Activated T-cell treated with anti-CD3 and anti-CD28 coated beads, Interleukin-2, amount 50 U/mL, for 1 hour (primary cell): ENCODE data around the gene CHRND.
A peak's percentile ranks its signal among the peaks of the same experiment; 100 is the strongest.

Experiments used
- DNase-seq: peaks from one replicate; pipeline ENCODE4 v3.0.0-alpha.2; 2020

Gene CHRND

GRCh38 chr2:232504438-232504837 is 21.5 kb upstream of the CHRND start:
- DNase-seq = no peak

DNA sequence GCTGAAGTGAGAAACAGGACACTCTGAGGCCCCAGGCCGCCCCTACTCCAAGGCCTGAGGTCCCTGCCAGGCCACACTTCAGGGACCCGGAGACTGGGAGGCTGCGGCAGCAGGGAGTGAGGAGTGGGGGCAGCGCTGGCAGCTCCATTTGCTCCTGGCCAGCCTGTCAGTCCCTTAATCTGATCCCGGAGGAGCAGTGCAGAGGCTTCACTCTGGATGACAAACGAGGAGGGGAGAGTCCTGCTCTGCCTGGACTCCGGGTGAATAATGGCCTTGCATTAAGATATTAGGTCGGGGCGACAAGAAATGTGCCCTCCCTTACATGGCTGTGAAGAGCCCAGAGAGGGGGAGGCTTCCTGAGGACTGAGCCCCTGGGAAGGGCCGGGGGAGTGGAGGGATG is 20.1 kb upstream of the CHRND start:
- DNase-seq = no peak

GRCh38 chr2:232506709-232507108 is 19.3 kb upstream of the CHRND start:
- no peak for DNase-seq

DNA sequence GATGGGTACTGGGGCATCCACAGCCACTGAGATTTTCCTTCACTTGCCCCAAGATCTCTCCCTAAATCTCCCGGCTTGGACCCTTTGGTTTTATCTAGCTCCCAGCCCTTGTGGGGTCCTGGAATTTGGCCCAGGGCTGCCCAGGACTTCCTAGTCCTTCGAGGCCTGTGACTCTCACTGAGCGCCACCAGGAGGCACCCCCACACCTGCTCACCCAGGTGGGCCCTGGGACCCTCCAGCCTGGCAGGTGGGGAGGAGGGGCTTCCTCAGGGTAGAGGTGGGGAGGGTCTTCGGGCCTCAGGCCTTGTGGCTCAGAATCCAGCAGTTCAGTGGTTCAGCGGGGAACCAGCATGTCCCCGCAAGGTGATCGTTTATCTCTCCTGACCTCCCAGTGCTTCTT is 17.7 kb upstream of the CHRND start:
- no peak for DNase-seq

DNA sequence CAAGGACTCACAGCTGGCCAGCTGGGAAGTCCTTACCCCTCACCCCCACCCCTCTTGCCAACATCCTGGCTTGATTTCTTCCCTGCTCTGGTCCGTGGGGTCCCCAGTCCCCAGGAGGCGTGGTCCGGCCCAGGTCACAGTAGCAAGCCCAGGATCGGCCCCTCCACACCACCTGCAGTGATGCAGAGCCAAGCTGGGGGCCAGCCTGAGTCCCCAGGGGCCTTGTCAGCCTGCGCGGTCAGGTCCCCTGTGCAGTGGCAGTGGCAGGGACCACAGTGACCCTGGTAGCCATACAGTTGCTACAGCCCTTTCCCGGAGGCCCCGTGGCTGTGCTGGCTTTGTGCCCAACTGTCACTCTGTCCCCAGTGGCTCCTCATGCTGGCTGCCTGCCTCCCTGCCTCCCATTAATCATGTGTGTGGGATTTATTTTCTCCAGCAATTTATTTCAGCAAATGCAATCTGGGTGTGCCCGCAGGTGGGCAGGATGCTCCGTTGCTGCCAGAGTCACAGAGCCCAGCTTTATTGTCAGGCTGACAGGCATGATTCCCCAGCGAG is 14.5 kb upstream of the CHRND start:
- DNase-seq = no peak

- DNase-seq = no peak
Observed at GRCh38 chr2:232512602-232513001, 13.4 kb upstream of the CHRND start.

GRCh38 chr2:232513353-232513752 is 12.6 kb upstream of the CHRND start:
- no peak for DNase-seq

DNA sequence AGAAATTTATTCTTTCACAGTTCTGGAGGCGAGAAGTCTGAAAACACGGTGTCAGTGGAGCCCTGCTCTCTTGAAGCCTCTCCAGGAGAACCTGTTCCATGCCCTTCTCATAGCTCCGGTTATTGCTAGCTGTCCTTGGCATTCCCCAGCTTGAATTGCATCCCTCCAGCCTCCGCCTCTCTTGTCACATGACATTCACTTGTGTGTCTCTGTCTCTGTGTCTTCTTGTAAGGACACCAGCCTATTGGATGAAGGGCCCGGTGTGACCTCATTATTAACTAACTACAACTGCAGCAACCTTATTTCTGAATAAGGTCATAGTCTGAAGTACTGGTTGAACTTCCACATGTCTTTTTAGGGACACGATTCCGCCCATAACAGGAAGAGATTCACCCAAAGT is 10.3 kb upstream of the CHRND start:
- DNase-seq = no peak

DNA sequence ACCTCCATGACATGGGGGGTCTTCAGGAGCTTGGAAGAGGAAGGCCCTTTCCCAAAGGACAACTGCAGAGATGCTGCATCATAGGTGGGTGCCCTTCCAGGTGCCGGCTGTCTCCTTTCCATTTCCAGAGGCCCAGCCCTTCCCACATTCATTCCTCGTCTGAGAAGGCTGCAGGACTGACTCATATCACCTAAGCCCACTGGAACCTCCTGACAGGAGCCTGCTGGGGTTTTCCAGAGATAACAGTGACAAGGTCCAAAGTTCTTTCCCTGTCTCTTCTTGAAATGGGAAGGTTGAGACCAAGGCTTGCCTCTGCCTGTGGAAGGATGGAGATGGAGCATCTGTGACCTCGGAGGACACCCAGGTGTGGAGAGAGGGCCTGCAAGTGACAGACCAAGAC is 9.4 kb upstream of the CHRND start:
- no peak for DNase-seq

DNA sequence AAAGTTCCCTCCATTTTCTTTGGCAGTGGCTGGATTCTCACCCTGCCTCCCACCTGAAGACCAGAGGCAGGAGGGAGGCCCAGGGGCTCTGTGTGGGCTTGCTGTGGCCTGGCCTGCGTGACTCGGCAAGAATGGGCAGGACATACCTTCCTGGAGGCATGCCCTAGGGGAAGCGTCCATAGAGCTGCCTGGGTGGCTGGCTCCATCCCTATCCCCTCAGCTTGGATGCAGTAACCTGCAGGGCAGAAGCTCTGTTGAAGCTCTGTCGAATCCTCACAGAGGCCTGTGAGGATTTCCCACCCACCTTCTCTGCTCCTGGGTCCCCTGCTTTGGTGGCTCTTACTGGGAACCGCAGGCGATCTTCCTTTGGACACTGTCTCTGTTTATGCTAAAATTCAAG is 7.1 kb upstream of the CHRND start:
- no peak for DNase-seq

DNA sequence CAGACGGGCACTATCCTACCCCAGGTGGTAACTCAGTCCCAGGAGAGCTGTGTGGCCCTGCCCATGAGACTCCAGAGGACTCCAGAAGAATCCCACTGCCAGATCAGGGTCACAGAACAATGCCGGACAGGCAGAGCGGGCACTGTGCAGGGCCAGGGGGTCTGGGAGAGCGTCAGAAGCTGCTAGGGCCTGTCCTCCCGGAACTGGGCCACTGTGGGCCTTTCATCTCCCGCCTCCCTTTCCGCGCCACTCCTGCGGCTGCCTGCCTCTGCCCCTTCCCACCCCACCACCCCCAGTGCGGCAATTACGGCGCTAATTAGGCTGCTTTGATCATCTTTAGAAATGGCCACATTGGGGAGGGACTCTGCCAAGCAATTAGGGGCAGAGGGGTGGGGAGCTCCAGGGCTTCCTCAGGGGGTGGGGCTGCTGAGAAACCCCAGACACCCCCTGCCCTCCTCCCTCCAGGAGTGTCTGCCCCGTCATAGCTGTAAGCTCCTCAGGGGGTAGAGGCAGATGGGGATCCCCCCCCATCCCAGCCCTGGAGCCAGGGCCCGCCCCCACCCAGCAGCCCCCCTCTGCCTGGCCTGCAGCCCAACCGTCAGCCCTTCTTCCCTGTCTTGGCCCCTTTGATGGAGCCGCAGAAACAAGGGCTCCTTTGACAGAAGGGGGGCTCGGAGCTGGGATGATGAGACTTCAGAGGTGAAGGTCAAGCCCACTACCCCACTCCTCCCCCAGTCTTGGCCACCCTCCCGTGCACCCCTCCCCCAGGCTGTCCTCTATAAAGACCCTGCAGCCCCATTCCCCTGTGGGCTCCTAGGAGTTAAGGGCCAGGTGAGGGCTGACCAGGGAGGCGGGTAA is 6.2 kb upstream of the CHRND start, which contains the start of gene PRSS56:
TSS of gene PRSS56 (plus strand) at position 808 of the 858 bp plus-strand sequence. CDS start 211 bp downstream, outside the sequence.
- no peak for DNase-seq

GRCh38 chr2:232520489-232520888 is 5.5 kb upstream of the CHRND start:
- DNase-seq = no peak

DNA sequence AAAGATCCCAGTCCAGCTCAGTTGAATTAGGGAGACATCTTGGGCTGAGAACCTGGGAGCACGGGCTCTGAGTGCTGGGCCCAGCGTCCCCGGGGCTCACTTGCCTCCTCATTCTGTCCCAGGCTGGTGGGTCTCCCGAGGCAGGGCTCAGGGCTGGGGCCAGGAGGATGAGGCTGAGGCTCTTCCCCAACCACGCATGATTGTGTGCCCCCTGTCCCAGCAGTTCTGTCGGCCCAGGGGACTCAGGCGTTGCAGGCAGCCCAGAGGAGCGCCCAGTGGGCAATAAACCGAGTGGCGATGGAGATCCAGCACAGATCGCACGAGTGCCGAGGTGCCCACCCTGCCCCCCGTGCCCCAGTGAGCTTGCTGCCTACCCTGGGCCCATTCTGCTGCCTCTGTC is 4.9 kb upstream of the CHRND start:
- DNase-seq = no peak

DNA sequence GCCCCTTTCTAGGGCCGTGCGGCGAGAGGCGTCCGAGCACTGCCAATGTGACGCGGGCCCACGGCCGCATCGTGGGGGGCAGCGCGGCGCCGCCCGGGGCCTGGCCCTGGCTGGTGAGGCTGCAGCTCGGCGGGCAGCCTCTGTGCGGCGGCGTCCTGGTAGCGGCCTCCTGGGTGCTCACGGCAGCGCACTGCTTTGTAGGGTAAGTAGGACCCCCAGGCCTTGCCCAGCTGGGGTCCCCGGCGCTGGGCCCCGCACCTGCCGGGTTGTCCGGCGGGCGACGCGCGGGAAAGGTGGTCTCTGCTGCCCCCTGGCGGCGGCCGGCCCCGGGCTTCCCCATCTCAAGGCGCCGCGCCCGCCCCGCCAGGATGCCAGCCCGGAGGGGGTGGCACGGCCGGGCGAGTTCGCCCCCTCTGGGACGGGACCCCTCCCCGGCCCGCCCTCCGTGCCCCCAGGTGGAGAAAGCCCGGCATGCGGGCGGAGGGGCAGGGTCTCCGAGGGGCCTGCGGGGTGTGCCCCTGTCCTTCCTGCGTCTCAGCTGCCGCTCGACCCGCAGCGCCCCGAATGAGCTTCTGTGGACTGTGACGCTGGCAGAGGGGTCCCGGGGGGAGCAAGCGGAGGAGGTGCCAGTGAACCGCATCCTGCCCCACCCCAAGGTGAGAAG is 3.9 kb upstream of the CHRND start:
- DNase-seq = peak; percentile 79

DNA sequence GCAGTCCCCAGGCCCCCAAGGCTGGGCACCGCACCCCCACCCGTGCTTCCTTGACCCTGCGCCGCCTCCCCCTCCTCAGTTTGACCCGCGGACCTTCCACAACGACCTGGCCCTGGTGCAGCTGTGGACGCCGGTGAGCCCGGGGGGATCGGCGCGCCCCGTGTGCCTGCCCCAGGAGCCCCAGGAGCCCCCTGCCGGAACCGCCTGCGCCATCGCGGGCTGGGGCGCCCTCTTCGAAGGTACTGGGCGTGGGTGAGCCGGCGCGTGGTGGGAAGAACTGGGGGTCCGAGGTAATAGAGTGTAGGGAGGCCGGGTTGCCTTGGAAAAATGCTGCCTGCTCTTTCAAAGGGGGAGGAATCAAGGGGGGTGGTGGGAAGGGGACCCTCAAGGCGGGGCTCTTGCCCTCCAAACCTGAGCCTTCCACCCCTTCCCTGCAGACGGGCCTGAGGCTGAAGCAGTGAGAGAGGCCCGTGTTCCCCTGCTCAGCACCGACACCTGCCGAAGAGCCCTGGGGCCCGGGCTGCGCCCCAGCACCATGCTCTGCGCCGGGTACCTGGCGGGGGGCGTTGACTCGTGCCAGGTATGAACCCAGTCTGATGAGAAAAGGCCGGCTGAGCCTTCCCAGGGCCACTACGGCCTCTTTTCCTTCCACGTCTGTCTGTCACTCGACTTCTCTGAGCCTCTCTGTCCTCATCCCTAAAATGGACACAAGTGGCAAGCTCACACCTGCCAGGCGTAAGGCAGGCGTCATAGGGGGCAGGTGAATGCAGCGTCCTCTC is 3.1 kb upstream of the CHRND start:
- no peak for DNase-seq

DNA sequence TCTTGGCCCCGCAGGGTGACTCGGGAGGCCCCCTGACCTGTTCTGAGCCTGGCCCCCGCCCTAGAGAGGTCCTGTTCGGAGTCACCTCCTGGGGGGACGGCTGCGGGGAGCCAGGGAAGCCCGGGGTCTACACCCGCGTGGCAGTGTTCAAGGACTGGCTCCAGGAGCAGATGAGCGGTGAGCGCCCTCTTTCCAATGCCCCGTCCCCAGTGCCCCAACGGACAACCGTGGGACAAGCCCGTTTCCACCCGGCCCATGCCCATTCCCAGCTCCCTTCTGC is 2.6 kb upstream of the CHRND start:
- DNase-seq = no peak

GRCh38 chr2:232523682-232524597 is 2.0 kb upstream of the CHRND start:
- peak; percentile 33 for DNase-seq

DNA sequence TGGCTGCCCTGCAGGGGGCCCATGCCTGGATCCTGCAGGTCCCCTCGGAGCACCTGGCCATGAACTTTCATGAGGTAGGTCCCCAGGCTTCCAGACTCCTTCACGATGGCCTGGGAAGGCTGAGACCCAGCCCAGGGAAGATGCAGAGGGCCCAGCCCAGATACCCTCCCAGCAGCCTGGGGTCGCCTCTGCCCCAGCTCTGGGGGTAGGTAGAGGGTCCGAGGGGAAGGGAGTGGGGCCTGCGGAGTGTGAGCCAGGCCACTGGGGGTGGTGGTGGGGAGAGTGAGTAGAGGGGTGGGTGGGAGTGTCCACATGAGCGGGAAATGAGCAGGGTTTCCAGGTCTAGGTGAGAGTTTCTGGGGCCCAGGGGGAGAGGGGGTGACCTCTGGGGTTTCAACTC is 1.2 kb upstream of the CHRND start:
- no peak for DNase-seq

- no peak for DNase-seq
Observed at GRCh38 chr2:232525199-232525598, 761 bp upstream of the CHRND start.

DNA sequence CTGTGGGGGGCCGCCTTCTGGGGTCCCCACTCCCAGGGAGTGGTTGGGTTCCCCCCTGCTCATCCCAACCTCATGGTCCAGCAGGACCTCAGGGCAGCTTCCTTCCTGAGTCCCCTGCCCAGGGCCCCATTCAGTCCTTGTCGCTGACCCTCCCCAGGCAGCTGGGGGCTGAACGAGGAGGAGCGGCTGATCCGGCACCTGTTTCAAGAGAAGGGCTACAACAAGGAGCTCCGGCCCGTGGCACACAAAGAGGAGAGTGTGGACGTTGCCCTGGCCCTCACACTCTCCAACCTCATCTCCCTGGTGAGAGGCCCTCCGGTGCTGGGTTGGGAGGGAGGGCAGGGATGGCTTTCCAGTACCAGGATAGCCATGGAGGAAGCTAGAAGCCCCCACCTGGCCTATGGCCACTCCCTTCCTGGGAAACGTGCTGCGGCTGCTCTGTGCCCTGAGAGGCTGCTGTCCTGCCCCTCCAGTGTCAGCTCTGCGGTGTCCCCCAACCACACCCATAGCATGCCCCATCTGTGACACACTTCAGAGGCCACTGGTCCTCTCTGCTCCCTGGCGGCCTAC is 497 bp downstream of the CHRND start:
- DNase-seq = no peak

- DNase-seq = no peak
Observed at GRCh38 chr2:232527905-232528470, 2.0 kb downstream of the CHRND start.
